ENCODE data around the gene TET3.

The TET3 gene

GRCh38 chr2:73986085-73986681, 1.5 kb downstream of the TET3 start:
- TF ChIP-seq, protein P1, sequence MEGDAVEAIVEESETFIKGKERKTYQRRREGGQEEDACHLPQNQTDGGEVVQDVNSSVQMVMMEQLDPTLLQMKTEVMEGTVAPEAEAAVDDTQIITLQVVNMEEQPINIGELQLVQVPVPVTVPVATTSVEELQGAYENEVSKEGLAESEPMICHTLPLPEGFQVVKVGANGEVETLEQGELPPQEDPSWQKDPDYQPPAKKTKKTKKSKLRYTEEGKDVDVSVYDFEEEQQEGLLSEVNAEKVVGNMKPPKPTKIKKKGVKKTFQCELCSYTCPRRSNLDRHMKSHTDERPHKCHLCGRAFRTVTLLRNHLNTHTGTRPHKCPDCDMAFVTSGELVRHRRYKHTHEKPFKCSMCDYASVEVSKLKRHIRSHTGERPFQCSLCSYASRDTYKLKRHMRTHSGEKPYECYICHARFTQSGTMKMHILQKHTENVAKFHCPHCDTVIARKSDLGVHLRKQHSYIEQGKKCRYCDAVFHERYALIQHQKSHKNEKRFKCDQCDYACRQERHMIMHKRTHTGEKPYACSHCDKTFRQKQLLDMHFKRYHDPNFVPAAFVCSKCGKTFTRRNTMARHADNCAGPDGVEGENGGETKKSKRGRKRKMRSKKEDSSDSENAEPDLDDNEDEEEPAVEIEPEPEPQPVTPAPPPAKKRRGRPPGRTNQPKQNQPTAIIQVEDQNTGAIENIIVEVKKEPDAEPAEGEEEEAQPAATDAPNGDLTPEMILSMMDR (conservative IDR thresholded peaks at IDR 0.05; ENCODE audit: low read depth, low read length) = no peak
- no peak for DNase-seq (ENCODE audit: low read depth)
- H3K4me3 ChIP-seq (ENCODE audit: low read depth, low read length) = no peak overlapping the region

DNA sequence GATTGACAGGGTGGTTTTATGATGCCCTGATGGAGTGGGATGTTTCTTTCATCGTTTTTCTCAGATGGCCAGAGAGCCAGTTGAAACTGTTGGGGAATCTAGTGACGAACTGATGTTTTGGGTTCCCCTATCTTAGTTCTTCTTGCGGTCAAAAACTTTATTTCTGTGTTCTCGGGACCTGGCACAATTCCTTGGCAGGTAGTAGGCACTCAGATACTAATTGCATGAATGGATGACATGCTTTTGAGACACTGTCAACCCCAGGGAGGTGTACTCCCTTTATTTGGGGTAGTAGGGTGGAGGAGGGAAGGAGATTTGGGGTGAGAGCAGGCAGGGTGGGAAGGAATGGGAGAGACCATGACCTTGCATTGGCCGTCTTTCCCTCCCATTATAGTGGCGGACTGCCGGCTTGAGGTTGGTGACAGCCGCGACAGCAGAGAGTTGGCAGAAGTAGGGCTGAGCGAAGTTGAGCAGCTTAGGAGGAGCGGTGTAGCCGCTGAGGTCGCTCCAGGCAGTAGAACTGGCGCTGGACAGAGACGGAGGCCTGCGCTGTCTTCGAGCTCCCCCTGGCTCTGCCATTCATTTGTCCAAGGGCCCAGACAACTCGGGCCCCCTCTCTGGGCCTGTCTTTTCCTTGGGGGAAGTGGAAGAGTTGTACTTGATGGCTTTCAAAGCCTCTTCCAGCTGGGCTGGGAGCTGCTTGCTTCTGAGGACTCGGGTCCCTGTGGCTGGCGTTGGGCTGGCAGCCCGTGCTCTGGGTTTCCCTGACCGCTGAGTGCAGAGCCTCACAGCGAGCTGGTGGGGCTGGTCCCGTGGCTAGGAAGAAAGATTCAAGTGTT, 2.6 kb downstream of the TET3 start:
- TF ChIP-seq, protein P1 (conservative IDR thresholded peaks at IDR 0.05; ENCODE audit: low read depth, low read length) = peak; percentile 54
- DNase-seq (ENCODE audit: low read depth) = peak; percentile 52
- no peak overlapping the region for H3K4me3 ChIP-seq (ENCODE audit: low read depth, low read length)

DNA sequence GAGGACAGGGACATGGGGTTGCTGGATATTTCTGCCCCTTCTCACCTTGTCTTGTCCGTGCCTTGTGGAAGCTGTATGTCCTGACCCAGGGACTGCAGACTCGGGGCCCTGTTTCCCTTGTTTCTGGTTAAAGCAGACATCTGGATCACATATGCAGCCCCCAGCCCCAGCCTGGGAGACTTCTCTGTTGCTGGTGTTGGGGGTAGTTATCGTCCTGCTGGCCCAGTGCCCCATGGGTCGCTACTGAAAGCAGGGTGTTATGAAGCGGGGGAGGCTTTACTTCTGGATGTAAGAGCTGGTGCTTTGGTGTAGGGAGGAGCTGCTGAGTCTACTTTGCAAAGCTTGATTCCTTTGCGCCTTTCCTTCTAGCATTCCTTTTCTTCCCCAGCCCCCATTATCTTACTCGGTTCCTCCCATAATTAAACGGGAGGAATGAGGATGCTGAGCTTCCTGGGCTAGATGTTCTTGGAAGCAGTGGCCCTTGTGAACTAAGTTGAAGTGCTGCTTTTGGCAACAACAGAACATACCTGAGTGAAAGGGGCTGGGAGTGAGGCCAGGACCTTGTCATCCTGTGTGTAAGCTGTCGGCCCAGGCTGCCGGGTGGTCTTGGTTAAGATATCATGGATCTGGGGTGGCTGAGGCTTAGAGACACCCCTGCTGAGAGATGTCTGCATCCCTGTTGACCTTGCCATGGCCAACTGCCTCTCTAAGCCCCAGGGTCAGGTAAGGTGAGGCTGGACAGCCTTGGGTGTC, 3.4 kb downstream of the TET3 start:
- TF ChIP-seq, protein P1 (conservative IDR thresholded peaks at IDR 0.05; ENCODE audit: low read depth, low read length) = no peak
- H3K4me3 ChIP-seq (ENCODE audit: low read depth, low read length) = no peak overlapping the region
- no peak for DNase-seq (ENCODE audit: low read depth)

DNA sequence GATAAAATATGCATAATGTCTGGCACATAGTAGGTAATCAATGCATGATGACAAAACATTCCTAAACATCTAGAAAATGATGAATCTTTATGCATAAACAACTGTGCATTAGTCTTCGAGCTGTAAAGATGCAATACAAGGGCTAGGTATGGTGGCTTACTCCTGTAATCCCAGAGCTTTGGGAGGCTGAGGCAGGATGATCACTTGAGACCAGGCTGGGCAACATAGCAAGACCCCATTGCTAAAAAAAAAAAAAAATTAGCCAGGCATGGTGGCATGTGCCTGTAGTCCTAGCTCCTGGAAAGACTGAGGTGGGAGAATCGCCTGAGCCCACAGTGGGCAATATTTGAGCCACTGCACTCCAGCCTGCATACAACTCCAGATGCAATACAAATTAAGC, 5.3 kb downstream of the TET3 start:
- no peak for DNase-seq (ENCODE audit: low read depth)
- no peak overlapping the region for H3K4me3 ChIP-seq (ENCODE audit: low read depth, low read length)
- TF ChIP-seq, protein P1 (conservative IDR thresholded peaks at IDR 0.05; ENCODE audit: low read depth, low read length) = no peak

- TF ChIP-seq, protein P1 (conservative IDR thresholded peaks at IDR 0.05; ENCODE audit: low read depth, low read length) = no peak
- DNase-seq (ENCODE audit: low read depth) = no peak
- H3K4me3 ChIP-seq (ENCODE audit: low read depth, low read length) = no peak overlapping the region
These were observed 5.8 kb downstream of the TET3 start for GRCh38 chr2:73990531-73990930.

GRCh38 chr2:73992036-73992435, 7.3 kb downstream of the TET3 start:
- H3K4me3 ChIP-seq (ENCODE audit: low read depth, low read length) = no peak overlapping the region
- TF ChIP-seq, protein P1 (conservative IDR thresholded peaks at IDR 0.05; ENCODE audit: low read depth, low read length) = no peak
- no peak for DNase-seq (ENCODE audit: low read depth)
